ENCODE data around the gene NGRN. TPM values are rescaled to one million over a fixed set of nuclear protein-coding genes. Genes with fewer than 3 reads are reported as not detected.
A peak's percentile ranks its signal among the peaks of the same experiment; 100 is the strongest.

The NGRN gene
- total and polyA plus RNA-seq, 2 donors (not counting 1 experiment from before 2014, with no cell fraction given): 55.3 to 96.1 TPM

DNA sequence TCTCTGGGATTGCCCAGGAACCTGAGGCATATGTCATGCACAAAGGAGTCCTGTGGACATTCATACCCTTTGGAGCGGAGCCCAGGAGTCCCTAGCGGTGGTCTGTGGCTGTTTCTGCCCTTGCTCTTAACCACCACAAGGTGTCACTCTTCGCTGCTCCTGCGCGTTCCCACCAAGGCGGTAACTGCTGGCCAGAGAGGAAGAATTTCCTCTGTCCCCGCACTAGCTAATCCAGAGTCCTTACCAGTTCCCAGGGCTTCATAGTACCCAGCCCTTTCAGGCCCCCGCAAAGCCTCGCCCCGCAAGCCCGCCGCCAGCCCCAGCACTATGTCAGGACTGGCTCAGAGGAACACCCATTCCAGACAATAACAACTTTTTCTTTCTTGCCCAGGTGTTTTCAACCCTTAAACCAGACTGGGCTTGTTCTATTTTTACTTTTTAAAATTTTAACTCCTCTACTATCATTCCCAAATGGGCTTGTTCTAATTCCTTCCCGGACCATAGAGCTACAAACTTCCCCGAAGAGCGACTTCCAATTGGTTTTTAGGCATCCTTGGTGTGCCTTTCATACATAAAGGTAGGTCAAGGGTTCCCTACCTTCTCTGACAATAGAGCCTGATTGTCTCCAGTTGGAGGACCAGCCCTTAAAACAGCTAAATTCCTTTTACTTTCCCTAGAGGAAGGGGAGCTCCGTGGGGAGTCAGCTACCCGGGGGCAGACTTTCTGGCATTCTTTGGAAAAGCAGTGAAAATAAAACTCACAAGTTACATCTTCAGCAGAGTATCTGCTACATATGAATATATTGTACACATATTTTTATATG, 54.8 kb downstream of the NGRN start:
- no peak for TF ChIP-seq EZH2 (IDR thresholded peaks at IDR 0.05; ENCODE audit: low read length, missing control alignments)
- TF ChIP-seq, protein P1, sequence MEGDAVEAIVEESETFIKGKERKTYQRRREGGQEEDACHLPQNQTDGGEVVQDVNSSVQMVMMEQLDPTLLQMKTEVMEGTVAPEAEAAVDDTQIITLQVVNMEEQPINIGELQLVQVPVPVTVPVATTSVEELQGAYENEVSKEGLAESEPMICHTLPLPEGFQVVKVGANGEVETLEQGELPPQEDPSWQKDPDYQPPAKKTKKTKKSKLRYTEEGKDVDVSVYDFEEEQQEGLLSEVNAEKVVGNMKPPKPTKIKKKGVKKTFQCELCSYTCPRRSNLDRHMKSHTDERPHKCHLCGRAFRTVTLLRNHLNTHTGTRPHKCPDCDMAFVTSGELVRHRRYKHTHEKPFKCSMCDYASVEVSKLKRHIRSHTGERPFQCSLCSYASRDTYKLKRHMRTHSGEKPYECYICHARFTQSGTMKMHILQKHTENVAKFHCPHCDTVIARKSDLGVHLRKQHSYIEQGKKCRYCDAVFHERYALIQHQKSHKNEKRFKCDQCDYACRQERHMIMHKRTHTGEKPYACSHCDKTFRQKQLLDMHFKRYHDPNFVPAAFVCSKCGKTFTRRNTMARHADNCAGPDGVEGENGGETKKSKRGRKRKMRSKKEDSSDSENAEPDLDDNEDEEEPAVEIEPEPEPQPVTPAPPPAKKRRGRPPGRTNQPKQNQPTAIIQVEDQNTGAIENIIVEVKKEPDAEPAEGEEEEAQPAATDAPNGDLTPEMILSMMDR (conservative IDR thresholded peaks at IDR 0.05 in 1 of 2, IDR thresholded peaks at IDR 0.05 in 1 of 2; ENCODE audit: low read depth in 1 of 2, low read length in 2 of 2): peak; percentile 99 to 100
- no peaks in the 10 kb centered on the region for H4K20me1 ChIP-seq (ENCODE audit: control insufficient read depth, extremely low read depth, insufficient read depth, low read length)
- H3K27me3 ChIP-seq (ENCODE audit: control insufficient read depth, insufficient read depth, low read length): no peaks in the 10 kb centered on the region
- H3K4me2 ChIP-seq (ENCODE audit: extremely low read depth, insufficient read depth, low read length): no peak overlapping the region
- no peak overlapping the region for H3K27ac ChIP-seq (ENCODE audit: insufficient read depth, low read length)
- H2AFZ ChIP-seq (ENCODE audit: low read length): peak overlapping the region; percentile 10
- H3K9ac ChIP-seq (ENCODE audit: insufficient read depth, low read length): no peak overlapping the region
- H3K4me3 ChIP-seq (replicated peaks in 1 of 4; ENCODE audit: control extremely low read depth in 1 of 4, insufficient read depth in 1 of 4, low read depth in 3 of 4, low read length in 4 of 4): no peak overlapping the region
- no peaks in the 10 kb centered on the region for H3K79me2 ChIP-seq (ENCODE audit: control insufficient read depth, insufficient read depth, low read length)
- H3K4me1 ChIP-seq (ENCODE audit: control insufficient read depth, extremely low read depth, insufficient read depth, low read length): no peaks in the 10 kb centered on the region
- peak; percentile 86 to 87 for DNase-seq (ENCODE audit: low read depth in 2 of 2)
- H3K9me3 ChIP-seq (ENCODE audit: control insufficient read depth, insufficient read depth, low read depth, low read length): no peaks in the 10 kb centered on the region
- H3K36me3 ChIP-seq (ENCODE audit: control insufficient read depth, insufficient read depth, low read length): no peaks in the 10 kb centered on the region

DNA sequence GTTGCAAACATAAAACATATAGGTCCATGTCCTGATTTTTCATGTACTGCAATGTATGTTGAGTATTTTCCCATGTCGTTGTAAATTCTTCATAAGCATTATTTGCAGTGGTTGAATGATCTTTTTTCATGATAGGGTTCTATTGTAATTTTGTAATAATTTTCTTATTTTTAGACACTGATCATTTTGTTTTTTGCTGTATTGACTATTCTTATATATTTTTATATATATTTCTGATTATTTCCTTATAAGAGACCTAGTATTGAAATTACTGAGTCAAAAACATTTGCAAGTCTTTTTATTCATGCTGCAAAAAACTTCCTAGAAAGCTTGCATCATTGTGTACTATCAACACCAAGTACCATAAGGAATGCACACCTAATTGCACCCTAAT, 55.4 kb downstream of the NGRN start:
- no peaks in the 10 kb centered on the region for H3K36me3 ChIP-seq (ENCODE audit: control insufficient read depth, insufficient read depth, low read length)
- H3K9me3 ChIP-seq (ENCODE audit: control insufficient read depth, insufficient read depth, low read depth, low read length): no peaks in the 10 kb centered on the region
- no peak overlapping the region for H3K4me2 ChIP-seq (ENCODE audit: extremely low read depth, insufficient read depth, low read length)
- no peak overlapping the region for H3K27ac ChIP-seq (ENCODE audit: insufficient read depth, low read length)
- no peaks in the 10 kb centered on the region for H4K20me1 ChIP-seq (ENCODE audit: control insufficient read depth, extremely low read depth, insufficient read depth, low read length)
- H3K4me3 ChIP-seq (replicated peaks in 1 of 4; ENCODE audit: control extremely low read depth in 1 of 4, insufficient read depth in 1 of 4, low read depth in 3 of 4, low read length in 4 of 4): no peak overlapping the region
- no peaks in the 10 kb centered on the region for H3K27me3 ChIP-seq (ENCODE audit: control insufficient read depth, insufficient read depth, low read length)
- no peak for TF ChIP-seq EZH2 (IDR thresholded peaks at IDR 0.05; ENCODE audit: low read length, missing control alignments)
- TF ChIP-seq, protein P1 (conservative IDR thresholded peaks at IDR 0.05 in 1 of 2, IDR thresholded peaks at IDR 0.05 in 1 of 2; ENCODE audit: low read depth in 1 of 2, low read length in 2 of 2): no peak
- H3K79me2 ChIP-seq (ENCODE audit: control insufficient read depth, insufficient read depth, low read length): no peaks in the 10 kb centered on the region
- no peak overlapping the region for H3K9ac ChIP-seq (ENCODE audit: insufficient read depth, low read length)
- no peak for DNase-seq (ENCODE audit: low read depth in 2 of 2)
- H2AFZ ChIP-seq (ENCODE audit: low read length): no peak overlapping the region
- H3K4me1 ChIP-seq (ENCODE audit: control insufficient read depth, extremely low read depth, insufficient read depth, low read length): no peaks in the 10 kb centered on the region

Other genes starting within 250 kb of the NGRN start
- gene IDH2, start 163.2 kb upstream of the NGRN start, total RNA-seq: 21.8 and 47.9 TPM in 2 replicates
- gene IDH2, start 163.2 kb upstream of the NGRN start, polyA plus RNA-seq: 39.9 and 66.0 TPM in 2 replicates
- gene SEMA4B, start 64.3 kb upstream of the NGRN start, total RNA-seq: 14.1 and 30.4 TPM in 2 replicates
- gene SEMA4B, start 64.3 kb upstream of the NGRN start, polyA plus RNA-seq: 9.5 and 12.8 TPM in 2 replicates
- 17.7 and 27.7 TPM in 2 replicates for gene CIB1, start 31.7 kb upstream of the NGRN start, total RNA-seq
- 42.7 and 62.2 TPM in 2 replicates for gene CIB1, start 31.7 kb upstream of the NGRN start, polyA plus RNA-seq
- gene GDPGP1, start 31.5 kb upstream of the NGRN start, total RNA-seq: 6.2 and 9.7 TPM in 2 replicates
- gene GDPGP1, start 31.5 kb upstream of the NGRN start, polyA plus RNA-seq: 1.9 and 2.5 TPM in 2 replicates
- under 0.01 TPM in 1 of 2 replicates, not detected in the other for gene TTLL13, start 16.1 kb upstream of the NGRN start, total RNA-seq
- 0.03 and 0.08 TPM in 2 replicates for gene TTLL13, start 16.1 kb upstream of the NGRN start, polyA plus RNA-seq
- 1.3 and 1.8 TPM in 2 replicates for gene ZNF774, start 86.6 kb downstream of the NGRN start, total RNA-seq
- gene ZNF774, start 86.6 kb downstream of the NGRN start, polyA plus RNA-seq: 1.2 and 1.3 TPM in 2 replicates
- 160 and 270 TPM in 2 replicates for gene IQGAP1, start 122.6 kb downstream of the NGRN start, total RNA-seq
- gene IQGAP1, start 122.6 kb downstream of the NGRN start, polyA plus RNA-seq: 222 and 231 TPM in 2 replicates

Data from fibroblast of lung (primary cell).